HK-2 (cell line): ENCODE results near the gene HYOU1.
"Not testable (repeated sequence)": the region's sequence is repeated elsewhere in the genome, so short reads cannot be mapped to it uniquely, and the experiment has no call there.

Source experiments
- DNase-seq: peaks from one replicate; pipeline ENCODE4 v3.0.0-alpha.2; 2018; ENCODE audit not compliant: unreplicated experiment

HYOU1 gene

DNA sequence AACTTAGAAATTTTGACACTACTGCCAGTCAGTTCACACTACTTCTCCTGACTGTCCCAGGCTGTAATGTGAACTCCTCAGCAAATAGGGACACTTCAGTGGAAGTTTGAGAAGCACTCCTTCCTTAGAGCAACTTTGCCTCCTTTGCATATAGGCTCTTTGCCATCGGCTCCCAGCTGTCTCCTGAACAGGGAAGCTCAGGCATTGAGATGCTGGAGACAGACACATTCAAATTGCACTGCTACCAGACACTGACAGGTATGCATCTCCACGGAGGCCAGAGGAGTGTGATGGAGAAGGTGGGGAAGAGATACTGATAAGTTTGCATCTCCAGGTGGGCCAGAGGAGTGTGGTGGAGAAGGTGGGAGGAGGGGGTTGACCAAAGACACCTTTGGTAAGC lies 37.0 kb downstream of the HYOU1 start:
- no peak for DNase-seq

DNA sequence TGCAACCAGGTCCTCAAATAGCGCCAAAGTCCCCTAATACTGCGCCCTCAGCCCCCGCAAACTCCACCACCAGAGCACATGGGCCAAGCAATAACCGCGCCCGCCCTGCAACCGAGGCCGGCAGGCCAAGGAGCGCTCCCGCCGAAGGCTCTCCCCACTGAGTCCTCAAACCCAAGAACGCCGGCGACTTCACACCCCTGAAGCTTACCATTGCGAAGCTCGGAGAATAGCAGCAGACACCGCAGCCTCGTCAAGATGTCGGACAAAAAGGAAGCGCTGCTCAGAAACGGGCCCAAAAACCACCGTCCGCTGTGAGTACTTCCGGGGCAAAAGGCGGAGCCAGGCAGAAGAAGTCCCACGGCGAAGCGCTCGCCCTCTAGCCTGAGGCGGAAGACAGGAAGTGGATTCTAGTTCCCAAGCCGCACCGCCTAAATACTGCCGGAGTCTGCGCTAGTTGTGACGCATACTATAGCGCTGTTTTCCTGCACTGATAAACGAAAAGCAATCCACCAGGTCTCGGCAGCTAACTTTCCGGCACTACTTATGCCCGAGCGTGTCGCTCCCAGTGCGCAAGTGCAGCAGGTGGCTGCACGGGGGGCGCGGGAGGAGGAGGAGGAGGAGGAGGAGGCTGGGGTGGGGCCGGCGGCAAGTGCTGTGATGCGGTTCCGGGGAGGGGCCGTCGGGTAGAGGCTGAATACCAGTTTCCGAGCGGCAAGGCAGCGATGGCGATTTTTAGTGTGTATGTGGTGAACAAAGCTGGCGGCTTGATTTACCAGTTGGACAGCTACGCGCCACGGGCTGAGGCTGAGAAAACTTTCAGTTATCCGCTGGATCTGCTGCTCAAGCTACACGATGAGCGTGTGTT lies 38.7 kb downstream of the HYOU1 start, which contains the start of the genes RPS25 and TRAPPC4:
RPS25 (minus strand) TSS at position 270 of the 865 bp plus-strand sequence; CDS start at position 211, 59 bp downstream.
TRAPPC4 (plus strand) TSS at position 693 of the 865 bp plus-strand sequence; CDS start at position 723, 30 bp downstream.
- DNase-seq: peak; percentile 87

DNA sequence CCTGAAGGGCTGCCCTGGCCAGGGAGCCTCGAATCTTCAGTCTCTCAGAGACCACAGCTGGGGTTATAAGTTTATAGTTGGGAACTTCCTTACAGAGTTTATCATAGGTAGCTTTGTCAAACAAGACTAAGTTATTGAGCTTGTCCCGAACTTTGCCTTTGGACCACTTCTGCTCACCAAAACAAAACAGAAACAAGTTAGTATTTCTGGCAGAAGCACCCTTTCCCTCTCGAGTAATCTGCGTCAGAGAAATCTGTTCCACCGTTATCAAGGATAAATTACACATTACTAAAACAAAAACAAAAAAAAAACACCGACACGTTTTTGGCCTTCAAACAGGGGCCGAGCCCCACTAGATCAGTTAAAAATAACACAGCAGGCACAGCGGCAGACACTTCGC lies 39.6 kb downstream of the HYOU1 start:
- not testable (repeated sequence) for DNase-seq

- DNase-seq: no peak
Observed at GRCh38 chr11:119016216-119017009, 40.6 kb downstream of the HYOU1 start.

GRCh38 chr11:119015054-119015611 lies 41.9 kb downstream of the HYOU1 start:
- DNase-seq: no peak

DNA sequence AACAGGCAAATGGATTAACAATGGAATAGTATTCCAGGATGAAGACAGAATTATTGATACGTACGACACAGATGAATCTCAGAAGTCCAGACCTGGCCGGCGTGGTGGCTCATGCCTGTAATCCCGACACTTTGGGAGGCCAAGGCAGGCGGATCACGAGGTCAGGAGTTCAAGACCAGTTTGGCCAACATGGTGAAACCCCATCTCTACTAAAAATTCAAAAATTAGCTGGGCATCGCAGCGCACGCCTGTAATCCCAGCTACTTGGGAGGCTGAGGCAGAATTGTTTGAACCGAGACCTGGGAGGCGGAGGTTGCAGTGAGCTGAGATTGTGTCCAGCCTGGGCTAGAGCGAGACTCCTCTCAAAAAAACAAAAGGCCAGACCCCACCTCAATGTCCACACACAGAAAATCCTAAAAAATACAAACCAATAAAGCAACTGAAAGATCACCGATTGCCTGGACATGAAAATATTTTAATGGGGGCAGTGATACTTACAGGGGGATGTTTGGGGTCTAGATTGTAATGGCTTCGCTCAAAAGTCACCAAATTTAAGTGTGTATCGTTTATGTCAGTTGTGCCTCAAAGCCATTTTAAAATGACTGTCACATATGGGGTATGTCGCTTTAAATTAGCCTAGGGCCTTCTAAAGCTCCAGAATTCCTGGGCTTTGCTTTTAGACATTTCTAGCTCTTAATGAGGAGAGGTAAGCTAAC lies 42.6 kb downstream of the HYOU1 start:
- no peak for DNase-seq

DNA sequence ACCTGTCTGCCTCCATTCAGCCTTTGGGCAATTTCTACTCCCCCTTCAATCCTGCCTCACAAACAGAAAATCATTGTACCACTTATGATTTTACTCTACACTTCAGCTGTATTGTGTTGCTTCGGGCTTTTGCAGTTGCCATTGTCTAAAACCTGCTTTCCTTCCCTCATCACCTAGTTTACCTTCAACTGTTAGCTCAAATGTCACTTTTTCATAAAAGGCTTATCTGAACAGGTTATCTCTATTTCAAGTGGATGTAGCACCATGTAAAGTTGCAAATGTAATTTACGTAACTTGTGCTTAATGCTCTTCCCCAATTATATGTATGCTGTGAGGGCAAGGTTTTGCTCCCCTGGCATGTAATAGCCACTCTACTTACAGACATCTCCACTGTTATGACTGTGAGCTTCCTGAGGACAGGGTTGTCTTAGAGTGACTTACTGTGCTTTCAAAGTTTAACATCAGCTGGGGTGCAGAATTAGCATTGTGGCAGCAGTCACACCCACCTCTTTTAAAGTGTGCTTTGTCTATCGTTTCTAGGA lies 44.3 kb downstream of the HYOU1 start:
- no peak for DNase-seq

DNA sequence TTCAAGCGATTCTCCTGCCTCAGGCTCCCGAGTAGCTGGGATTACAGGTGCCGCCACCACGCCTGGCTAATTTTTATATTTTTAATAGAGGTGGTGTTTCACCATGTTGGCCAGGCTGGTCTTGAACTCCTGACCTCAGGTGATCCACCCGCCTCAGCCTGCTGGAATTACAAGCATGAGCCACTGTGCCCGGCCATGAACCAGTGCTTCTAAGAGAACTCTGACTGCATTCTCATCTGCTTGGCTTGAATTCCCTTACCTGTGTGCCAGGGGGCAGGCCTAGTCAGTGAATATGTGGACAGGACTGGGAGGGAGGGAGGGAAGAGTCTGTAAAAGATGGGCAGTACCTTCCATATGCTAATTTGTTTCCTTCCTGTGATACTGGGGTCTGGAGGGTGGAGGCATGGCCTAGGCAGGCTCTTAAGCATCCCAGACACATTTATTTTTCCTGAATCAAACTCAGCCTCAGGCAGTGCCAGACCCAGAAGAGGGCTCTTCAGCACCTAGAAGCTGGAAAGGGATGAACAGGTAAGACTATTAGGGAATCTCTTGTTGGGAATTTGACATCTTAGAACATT lies 45.4 kb downstream of the HYOU1 start:
- DNase-seq: no peak

- DNase-seq: no peak
Observed at GRCh38 chr11:119006656-119007055, 50.3 kb downstream of the HYOU1 start.

DNA sequence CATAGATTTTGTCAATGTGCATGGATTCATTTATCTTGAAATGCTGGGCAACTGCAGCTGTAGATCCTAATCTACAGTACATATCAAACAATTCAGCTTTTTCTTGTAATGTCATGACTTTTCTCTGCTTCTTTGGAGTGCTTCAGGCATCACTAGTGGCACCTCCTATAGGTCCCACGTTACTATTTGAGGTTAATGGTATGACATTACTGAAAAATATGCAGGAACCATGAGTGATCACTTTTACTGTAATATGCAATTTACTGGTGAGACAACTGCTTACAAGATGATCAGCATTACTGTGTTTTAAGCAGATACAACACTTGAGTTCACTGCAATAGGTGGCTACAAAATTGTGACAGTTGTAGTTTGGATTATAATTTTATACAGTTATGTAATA lies 56.1 kb downstream of the HYOU1 start:
- DNase-seq: no peak

DNA sequence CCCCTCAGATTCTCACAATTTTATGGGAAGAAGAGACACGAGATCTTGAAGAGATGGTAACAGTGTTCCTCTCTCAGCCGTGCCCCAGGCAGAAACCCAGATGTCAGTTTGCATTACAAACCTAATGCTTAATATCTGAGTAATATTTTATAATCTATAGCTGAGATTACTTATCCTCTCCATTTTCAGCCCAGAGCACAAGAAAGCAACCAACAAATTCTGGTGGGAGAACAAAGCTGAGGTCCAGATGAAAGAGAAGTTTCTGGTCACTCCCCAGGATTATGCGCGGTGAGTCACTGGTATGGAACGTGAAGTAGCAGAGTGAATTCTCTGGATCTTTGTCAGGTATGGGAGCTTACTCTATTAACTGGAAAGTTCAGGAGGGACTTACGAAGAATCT lies 58.2 kb downstream of the HYOU1 start:
- peak; percentile 50 for DNase-seq

DNA sequence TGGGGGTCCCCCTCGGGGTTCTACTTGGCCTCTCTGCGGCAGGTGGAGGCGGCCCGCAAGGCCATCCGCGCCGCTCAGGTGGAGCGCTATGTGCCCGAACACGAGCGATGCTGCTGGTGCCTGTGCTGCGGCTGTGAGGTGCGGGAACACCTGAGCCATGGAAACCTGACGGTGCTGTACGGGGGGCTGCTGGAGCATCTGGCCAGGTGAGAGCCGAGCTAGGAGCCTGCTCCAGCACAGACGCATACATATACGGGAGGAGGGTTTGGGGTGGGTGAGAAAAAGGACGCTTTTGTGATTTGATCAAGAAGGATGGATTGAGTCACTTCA lies 58.7 kb downstream of the HYOU1 start:
- no peak for DNase-seq

- peak; percentile 82 for DNase-seq
Observed at GRCh38 chr11:118997627-118998387, 59.2 kb downstream of the HYOU1 start, which contains the start of gene CENATAC. TSS of gene CENATAC (plus strand) at chr11:118998138. CDS start at chr11:118998198, 60 bp downstream.

- DNase-seq: no peak
Observed at GRCh38 chr11:118996926-118997626, 59.9 kb downstream of the HYOU1 start.
